ENCODE results near the gene NOSIP. TPM values are rescaled to one million over a fixed set of nuclear protein-coding genes. Genes with fewer than 3 reads are reported as not detected.

The NOSIP gene
- total RNA-seq, 1 donor from 2014 or later, result 82.1 TPM

GRCh38 chr19:49513746-49514118, 66.6 kb downstream of the NOSIP start:
- H3K27me3 Mint-ChIP-seq, result no peaks in the 10 kb centered on the region
- DNase-seq (ENCODE audit: low spot score, unreplicated experiment), result no peak
- TF ChIP-seq CTCF (IDR thresholded peaks at IDR 0.05; ENCODE audit: unreplicated experiment), result no peak
- H3K4me3 Mint-ChIP-seq (ENCODE audit: low read depth), result peak overlapping the region; percentile 82
- peaks cover 7% of the 10 kb centered on the region for H3K36me3 Mint-ChIP-seq (ENCODE audit: insufficient read depth)
- H3K9me3 Mint-ChIP-seq (ENCODE audit: low read depth), result no peaks in the 10 kb centered on the region
- H3K4me1 Mint-ChIP-seq (ENCODE audit: low read depth), result peaks cover 28% of the 10 kb centered on the region
- H3K27ac Mint-ChIP-seq, result peak overlapping the region; percentile 67

- H3K4me3 Mint-ChIP-seq (ENCODE audit: low read depth), result peak overlapping the region; percentile 82
- H3K27ac Mint-ChIP-seq, result peak overlapping the region; percentile 67
- no peak for TF ChIP-seq CTCF (IDR thresholded peaks at IDR 0.05; ENCODE audit: unreplicated experiment)
- peak; percentile 49 for DNase-seq (ENCODE audit: low spot score, unreplicated experiment)
- H3K27me3 Mint-ChIP-seq, result no peaks in the 10 kb centered on the region
- peaks cover 7% of the 10 kb centered on the region for H3K36me3 Mint-ChIP-seq (ENCODE audit: insufficient read depth)
- H3K4me1 Mint-ChIP-seq (ENCODE audit: low read depth), result peaks cover 28% of the 10 kb centered on the region
- H3K9me3 Mint-ChIP-seq (ENCODE audit: low read depth), result no peaks in the 10 kb centered on the region
These were observed 67.2 kb downstream of the NOSIP start for GRCh38 chr19:49512970-49513745.

GRCh38 chr19:49507803-49508494, 72.4 kb downstream of the NOSIP start:
- H3K27ac Mint-ChIP-seq, result peak overlapping the region; percentile 33
- H3K27me3 Mint-ChIP-seq, result no peaks in the 10 kb centered on the region
- no peaks in the 10 kb centered on the region for H3K36me3 Mint-ChIP-seq (ENCODE audit: insufficient read depth)
- H3K4me3 Mint-ChIP-seq (ENCODE audit: low read depth), result no peak overlapping the region
- H3K9me3 Mint-ChIP-seq (ENCODE audit: low read depth), result no peaks in the 10 kb centered on the region
- no peak for TF ChIP-seq CTCF (IDR thresholded peaks at IDR 0.05; ENCODE audit: unreplicated experiment)
- peaks cover 15% of the 10 kb centered on the region for H3K4me1 Mint-ChIP-seq (ENCODE audit: low read depth)
- no peak for DNase-seq (ENCODE audit: low spot score, unreplicated experiment)

GRCh38 chr19:49506575-49507105, 73.7 kb downstream of the NOSIP start:
- Mint-ChIP-seq H3K9me3 (ENCODE audit: low read depth) (no peaks in the 10 kb centered on the region), H3K36me3 (ENCODE audit: insufficient read depth) (no peaks in the 10 kb centered on the region), H3K4me1 (ENCODE audit: low read depth) (peaks cover 8% of the 10 kb centered on the region), H3K4me3 (ENCODE audit: low read depth) (no peak overlapping the region), H3K27me3 (no peaks in the 10 kb centered on the region), H3K27ac (no peak overlapping the region)
- peak; percentile 72 for TF ChIP-seq CTCF (IDR thresholded peaks at IDR 0.05; ENCODE audit: unreplicated experiment)
- no peak for DNase-seq (ENCODE audit: low spot score, unreplicated experiment)

Other genes with a start within 250 kb of the NOSIP start
- not detected in 2 replicates for gene CD37, start 245.2 kb downstream of the NOSIP start, total RNA-seq
- gene TEAD2, start 218.1 kb downstream of the NOSIP start, total RNA-seq, result 226 and 235 TPM in 2 replicates
- gene DKKL1, start 216.7 kb downstream of the NOSIP start, total RNA-seq, result 3.6 and 5.2 TPM in 2 replicates
- not detected in 2 replicates for gene KASH5, start 192.3 kb downstream of the NOSIP start, total RNA-seq
- gene PTH2, start 157.1 kb downstream of the NOSIP start, total RNA-seq, result not detected in 2 replicates
- not detected in 2 replicates for gene GFY, start 155.2 kb downstream of the NOSIP start, total RNA-seq
- 0.29 TPM in 2 replicates for gene SLC17A7, start 139.0 kb downstream of the NOSIP start, total RNA-seq
- gene PIH1D1, start 128.7 kb downstream of the NOSIP start, total RNA-seq, result 125 TPM in 2 replicates
- 44.2 and 46.0 TPM in 2 replicates for gene ALDH16A1, start 127.3 kb downstream of the NOSIP start, total RNA-seq
- gene FLT3LG, start 106.3 kb downstream of the NOSIP start, total RNA-seq, result 0.96 and 1.1 TPM in 2 replicates
- 2,665 and 2,783 TPM in 2 replicates for gene RPL13A, start 92.9 kb downstream of the NOSIP start, total RNA-seq
- gene RPS11, start 84.1 kb downstream of the NOSIP start, total RNA-seq, result 2,272 and 2,377 TPM in 2 replicates
- 153 and 169 TPM in 2 replicates for gene FCGRT, start 67.9 kb downstream of the NOSIP start, total RNA-seq
- gene RCN3, start 52.6 kb downstream of the NOSIP start, total RNA-seq, result 43.4 and 58.0 TPM in 2 replicates
- 6.8 and 8.3 TPM in 2 replicates for gene PRRG2, start 760 bp upstream of the NOSIP start, total RNA-seq
- gene PRR12, start 10.6 kb upstream of the NOSIP start, total RNA-seq, result 61.2 and 64.5 TPM in 2 replicates
- gene RRAS, start 59.6 kb upstream of the NOSIP start, total RNA-seq, result 2.6 and 3.9 TPM in 2 replicates
- gene SCAF1, start 61.7 kb upstream of the NOSIP start, total RNA-seq, result 83.2 and 90.7 TPM in 2 replicates
- gene IRF3, start 85.3 kb upstream of the NOSIP start, total RNA-seq, result 103 and 110 TPM in 2 replicates
- 58.5 and 59.0 TPM in 2 replicates for gene BCL2L12, start 85.4 kb upstream of the NOSIP start, total RNA-seq
- 299 and 306 TPM in 2 replicates for gene PRMT1, start 96.7 kb upstream of the NOSIP start, total RNA-seq
- 7.7 TPM in 2 replicates for gene ADM5, start 109.0 kb upstream of the NOSIP start, total RNA-seq
- gene CPT1C, start 110.6 kb upstream of the NOSIP start, total RNA-seq, result 49.9 and 53.1 TPM in 2 replicates
- not detected in 2 replicates for gene TSKS, start 182.8 kb upstream of the NOSIP start, total RNA-seq
- 76.0 and 76.3 TPM in 2 replicates for gene AP2A1, start 186.4 kb upstream of the NOSIP start, total RNA-seq
- 37.8 and 40.0 TPM in 2 replicates for gene FUZ, start 232.7 kb upstream of the NOSIP start, total RNA-seq
- 136 and 141 TPM in 2 replicates for gene MED25, start 237.7 kb upstream of the NOSIP start, total RNA-seq

Measured in progenitor cell of endocrine pancreas (in vitro differentiated cells).